Activated CD4-positive, alpha-beta memory T cell treated with anti-CD3 and anti-CD28 coated beads for 36 hours (primary cell): Measurements from ENCODE around the gene CMYA5. TPM values are rescaled to one million over a fixed set of nuclear protein-coding genes. Genes with fewer than 3 reads are reported as not detected.

Experiments used
- CTCF ChIA-PET: fragments of 350-600 bp; sonication (Branson Sonifier 250); formaldehyde crosslinking; loops from one replicate; lab custom pipeline; 2021; ENCODE audit warnings: antibody characterized with exemption, inconsistent platforms; lab: Charles Lee
- POLR2A ChIA-PET: fragments of 350-600 bp; sonication (Branson Sonifier 250); formaldehyde crosslinking; loops from one replicate; lab custom pipeline; 2021; ENCODE audit warnings: antibody characterized with exemption; lab: Charles Lee
- DNase-seq: peaks from one replicate; pipeline ENCODE4 v3.0.0-alpha.2; 2020
- H3K27ac Mint-ChIP-seq: one replicate; pipeline ENCODE4 v1.8.0; 2021; ENCODE audit warnings: mixed read lengths
- H3K27me3 Mint-ChIP-seq: one replicate; pipeline ENCODE4 v1.8.0; 2021; ENCODE audit warnings: mixed read lengths
- H3K36me3 Mint-ChIP-seq: one replicate; pipeline ENCODE4 v1.8.0; 2021; ENCODE audit warnings: mixed read lengths
- H3K4me1 Mint-ChIP-seq: one replicate; pipeline ENCODE4 v1.8.0; 2021; ENCODE audit warnings: low read depth, mixed read lengths
- H3K4me3 Mint-ChIP-seq: one replicate; pipeline ENCODE4 v1.8.0; 2021; ENCODE audit warnings: mild to moderate bottlenecking, mixed read lengths
- H3K9me3 Mint-ChIP-seq: one replicate; pipeline ENCODE4 v1.8.0; 2021; ENCODE audit warnings: mixed read lengths
- intact Hi-C: fragments of 100-400 bp; cut with micrococcal nuclease; formaldehyde crosslinking; loops from one replicate; pipeline ENCODE4 v1.15.1; 2023
- total RNA-seq, 2 experiments: library from RNA; stranded (reverse); gene quantifications; one replicate each; pipeline ENCODE4 v1.2.3, GENCODE V29; 2021

CMYA5 gene
- total RNA-seq, 2 experiments from 2014 or later: 0.15 to 0.26 TPM

GRCh38 chr5:79731775-79732174, 42.1 kb downstream of the CMYA5 start:
- Mint-ChIP-seq H3K27ac (no peak overlapping the region), H3K9me3 (no peaks in the 10 kb centered on the region), H3K27me3 (peaks cover 63% of the 10 kb centered on the region), H3K36me3 (no peaks in the 10 kb centered on the region), H3K4me3 (no peak overlapping the region), H3K4me1 (peaks cover 45% of the 10 kb centered on the region)
- ChIA-PET CTCF (no interaction called here), POLR2A (no interaction called here)
- intact Hi-C loops: no loop called here
- no peak for DNase-seq

DNA sequence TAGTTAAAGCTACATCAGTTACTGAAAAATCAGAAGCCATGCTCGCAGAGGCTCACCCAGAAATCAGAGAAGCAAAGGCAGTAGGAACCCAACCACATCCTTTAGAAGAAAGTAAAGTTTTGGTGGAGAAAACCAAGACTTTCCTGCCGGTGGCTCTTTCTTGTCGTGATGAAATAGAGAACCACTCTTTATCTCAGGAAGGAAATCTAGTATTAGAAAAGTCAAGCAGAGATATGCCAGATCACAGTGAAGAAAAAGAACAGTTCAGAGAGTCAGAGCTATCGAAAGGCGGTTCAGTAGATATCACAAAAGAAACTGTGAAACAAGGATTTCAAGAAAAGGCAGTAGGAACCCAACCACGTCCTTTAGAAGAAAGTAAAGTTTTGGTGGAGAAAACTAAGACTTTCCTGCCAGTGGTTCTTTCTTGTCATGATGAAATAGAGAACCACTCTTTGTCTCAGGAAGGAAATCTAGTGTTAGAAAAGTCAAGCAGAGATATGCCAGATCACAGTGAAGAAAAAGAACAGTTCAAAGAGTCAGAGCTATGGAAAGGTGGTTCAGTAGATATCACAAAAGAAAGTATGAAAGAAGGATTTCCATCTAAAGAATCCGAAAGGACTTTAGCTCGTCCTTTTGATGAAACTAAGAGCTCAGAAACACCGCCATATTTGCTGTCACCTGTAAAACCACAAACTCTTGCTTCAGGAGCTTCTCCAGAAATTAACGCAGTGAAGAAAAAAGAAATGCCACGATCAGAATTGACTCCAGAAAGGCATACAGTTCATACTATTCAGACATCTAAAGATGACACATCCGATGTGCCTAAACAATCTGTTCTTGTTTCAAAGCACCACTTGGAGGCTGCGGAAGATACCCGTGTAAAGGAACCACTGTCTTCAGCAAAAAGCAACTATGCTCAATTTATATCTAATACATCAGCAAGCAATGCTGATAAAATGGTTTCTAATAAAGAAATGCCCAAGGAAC, 47.2 kb downstream of the CMYA5 start:
- H3K4me1 Mint-ChIP-seq: peaks cover 55% of the 10 kb centered on the region
- ChIA-PET CTCF (interaction anchor here (0.5 to 1.2 kb wide), 2 partner anchors 176 to 1887 kb away, joined by 3 read pairs; no protein-coding TSS in a partner anchor), POLR2A (interaction anchor here (0.7 kb wide), 1 partner anchor 75 kb away, joined by 3 read pairs; no protein-coding TSS in a partner anchor)
- H3K4me3 Mint-ChIP-seq: peak overlapping the region; percentile 57
- peak overlapping the region; percentile 62 for H3K27ac Mint-ChIP-seq
- intact Hi-C loops: loop anchor here (1.0 to 2.0 kb wide), 4 partner anchors 108 to 389 kb away; no protein-coding TSS in a partner anchor
- H3K36me3 Mint-ChIP-seq: no peaks in the 10 kb centered on the region
- peaks cover 34% of the 10 kb centered on the region for H3K27me3 Mint-ChIP-seq
- peak; percentile 21 for DNase-seq
- H3K9me3 Mint-ChIP-seq: no peaks in the 10 kb centered on the region

GRCh38 chr5:79738349-79738748, 48.7 kb downstream of the CMYA5 start:
- Mint-ChIP-seq H3K9me3 (no peaks in the 10 kb centered on the region), H3K4me1 (peaks cover 41% of the 10 kb centered on the region), H3K36me3 (no peaks in the 10 kb centered on the region), H3K27ac (no peak overlapping the region), H3K27me3 (peaks cover 26% of the 10 kb centered on the region), H3K4me3 (no peak overlapping the region)
- ChIA-PET CTCF (no interaction called here), POLR2A (no interaction called here)
- intact Hi-C loops: no loop called here
- DNase-seq: no peak

DNA sequence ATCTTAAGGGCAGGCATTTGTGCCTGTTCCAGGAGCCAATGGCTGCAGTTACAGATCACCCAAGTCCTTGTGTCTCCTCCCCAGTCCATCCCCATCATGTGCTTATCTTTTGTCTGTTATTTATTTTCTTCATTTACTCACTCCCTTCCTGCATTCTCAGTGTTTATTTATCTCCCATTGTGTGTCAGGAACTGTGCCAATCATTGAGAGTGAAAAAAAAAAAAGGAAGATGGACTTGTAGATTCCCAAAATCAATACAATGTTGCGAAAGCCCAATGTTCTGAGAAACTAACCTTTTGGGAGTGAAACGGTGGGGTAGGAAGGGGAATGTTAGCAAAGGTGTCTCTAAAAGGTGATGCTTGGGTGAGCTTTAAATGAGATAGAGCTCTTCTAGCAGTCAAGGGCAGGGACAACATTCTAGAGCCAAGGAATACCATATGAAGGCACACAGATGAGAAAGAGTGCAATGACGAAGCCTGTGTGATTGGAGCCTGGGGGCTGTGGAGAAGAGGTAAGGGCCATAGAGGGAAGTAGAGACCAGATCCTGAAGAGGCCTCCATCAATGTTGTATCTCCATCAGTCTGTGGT, 53.0 kb downstream of the CMYA5 start:
- Mint-ChIP-seq H3K27ac (no peak overlapping the region), H3K4me1 (peaks cover 13% of the 10 kb centered on the region), H3K36me3 (no peaks in the 10 kb centered on the region), H3K9me3 (no peaks in the 10 kb centered on the region), H3K4me3 (no peak overlapping the region), H3K27me3 (peaks cover 12% of the 10 kb centered on the region)
- no peak for DNase-seq
- POLR2A ChIA-PET: no interaction called here
- CTCF ChIA-PET: no interaction called here
- intact Hi-C loops: no loop called here

DNA sequence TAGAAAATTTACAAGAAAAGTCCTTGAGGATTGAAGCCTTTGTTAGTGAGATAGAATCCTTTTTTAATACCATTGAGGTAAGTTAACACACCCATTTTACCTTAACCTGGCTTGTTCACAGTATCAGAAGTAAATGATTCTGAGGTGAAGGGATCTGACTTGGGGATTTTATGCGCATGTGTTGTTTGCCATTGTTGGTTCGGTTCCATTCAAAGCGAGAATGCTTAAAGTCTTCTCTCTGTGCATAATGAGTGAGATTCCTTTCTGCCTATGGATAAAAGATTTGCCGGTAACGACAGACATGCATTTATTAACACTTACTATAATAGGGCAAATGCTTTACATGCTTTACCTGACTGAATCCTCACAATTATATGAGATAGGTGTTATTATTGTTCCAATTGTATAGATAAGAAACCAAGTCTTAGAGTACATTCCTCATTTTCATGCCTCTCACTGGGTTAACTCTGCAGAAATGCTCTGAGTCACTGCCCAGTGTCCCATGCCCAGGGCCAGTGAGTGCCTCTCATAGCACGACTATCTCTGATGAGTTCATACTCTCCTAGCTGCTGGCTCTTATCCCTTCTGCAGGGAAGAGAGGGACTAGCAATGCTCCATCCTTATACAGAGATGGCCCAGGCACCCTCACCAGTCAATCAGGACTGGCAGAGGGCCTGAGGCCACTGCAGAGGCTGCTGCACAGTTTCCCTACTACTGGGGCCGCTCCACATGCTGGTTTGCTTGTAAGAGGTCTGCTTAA, 54.4 kb downstream of the CMYA5 start:
- CTCF ChIA-PET: no interaction called here
- H3K27me3 Mint-ChIP-seq: peaks cover 3% of the 10 kb centered on the region
- no peak for DNase-seq
- no peak overlapping the region for H3K4me3 Mint-ChIP-seq
- POLR2A ChIA-PET: no interaction called here
- intact Hi-C loops: no loop called here
- no peaks in the 10 kb centered on the region for H3K4me1 Mint-ChIP-seq
- no peaks in the 10 kb centered on the region for H3K9me3 Mint-ChIP-seq
- H3K36me3 Mint-ChIP-seq: no peaks in the 10 kb centered on the region
- no peak overlapping the region for H3K27ac Mint-ChIP-seq

DNA sequence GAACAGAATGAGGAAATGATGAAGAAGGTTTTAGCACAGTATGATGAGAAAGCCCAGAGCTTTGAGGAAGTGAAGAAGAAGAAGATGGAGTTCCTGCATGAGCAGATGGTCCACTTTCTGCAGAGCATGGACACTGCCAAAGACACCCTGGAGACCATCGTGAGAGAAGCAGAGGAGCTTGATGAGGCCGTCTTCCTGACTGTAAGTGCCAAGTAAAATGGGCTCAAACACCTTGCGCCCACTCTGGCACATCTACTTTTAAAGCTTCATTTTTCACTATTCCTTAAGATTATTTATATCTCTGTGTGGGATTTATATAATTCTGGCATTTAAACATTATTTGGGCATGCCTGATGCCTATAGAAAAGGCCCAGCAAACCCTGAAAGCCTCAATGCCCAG, 55.6 kb downstream of the CMYA5 start:
- Mint-ChIP-seq H3K4me3 (no peak overlapping the region), H3K36me3 (no peaks in the 10 kb centered on the region), H3K4me1 (no peaks in the 10 kb centered on the region), H3K9me3 (no peaks in the 10 kb centered on the region), H3K27me3 (peaks cover 5% of the 10 kb centered on the region), H3K27ac (no peak overlapping the region)
- POLR2A ChIA-PET: no interaction called here
- no peak for DNase-seq
- CTCF ChIA-PET: interaction anchor here (0.9 kb wide), 1 partner anchor 112 kb away, joined by 3 read pairs; no protein-coding TSS in a partner anchor
- intact Hi-C loops: no loop called here

GRCh38 chr5:79746642-79747569, 57.3 kb downstream of the CMYA5 start:
- Mint-ChIP-seq H3K9me3 (no peaks in the 10 kb centered on the region), H3K27me3 (peaks cover 13% of the 10 kb centered on the region), H3K36me3 (no peaks in the 10 kb centered on the region), H3K4me1 (no peaks in the 10 kb centered on the region), H3K27ac (no peak overlapping the region), H3K4me3 (no peak overlapping the region)
- DNase-seq: no peak
- POLR2A ChIA-PET: no interaction called here
- intact Hi-C loops: no loop called here
- CTCF ChIA-PET: no interaction called here

- Mint-ChIP-seq H3K4me3 (no peak overlapping the region), H3K9me3 (no peaks in the 10 kb centered on the region), H3K27ac (no peak overlapping the region), H3K36me3 (no peaks in the 10 kb centered on the region), H3K4me1 (no peaks in the 10 kb centered on the region), H3K27me3 (peaks cover 9% of the 10 kb centered on the region)
- intact Hi-C loops: no loop called here
- CTCF ChIA-PET: no interaction called here
- POLR2A ChIA-PET: no interaction called here
- no peak for DNase-seq
Measured at GRCh38 chr5:79750611-79751510, 61.2 kb downstream of the CMYA5 start.

- Mint-ChIP-seq H3K4me3 (no peak overlapping the region), H3K9me3 (no peaks in the 10 kb centered on the region), H3K36me3 (no peaks in the 10 kb centered on the region), H3K4me1 (no peaks in the 10 kb centered on the region), H3K27me3 (peaks cover 9% of the 10 kb centered on the region), H3K27ac (no peak overlapping the region)
- ChIA-PET POLR2A (no interaction called here), CTCF (interaction anchor here (0.6 kb wide), 1 partner anchor 177 kb away, joined by 3 read pairs; no protein-coding TSS in a partner anchor)
- intact Hi-C loops: no loop called here
- DNase-seq: no peak
Measured at GRCh38 chr5:79753092-79753491, 63.5 kb downstream of the CMYA5 start.

DNA sequence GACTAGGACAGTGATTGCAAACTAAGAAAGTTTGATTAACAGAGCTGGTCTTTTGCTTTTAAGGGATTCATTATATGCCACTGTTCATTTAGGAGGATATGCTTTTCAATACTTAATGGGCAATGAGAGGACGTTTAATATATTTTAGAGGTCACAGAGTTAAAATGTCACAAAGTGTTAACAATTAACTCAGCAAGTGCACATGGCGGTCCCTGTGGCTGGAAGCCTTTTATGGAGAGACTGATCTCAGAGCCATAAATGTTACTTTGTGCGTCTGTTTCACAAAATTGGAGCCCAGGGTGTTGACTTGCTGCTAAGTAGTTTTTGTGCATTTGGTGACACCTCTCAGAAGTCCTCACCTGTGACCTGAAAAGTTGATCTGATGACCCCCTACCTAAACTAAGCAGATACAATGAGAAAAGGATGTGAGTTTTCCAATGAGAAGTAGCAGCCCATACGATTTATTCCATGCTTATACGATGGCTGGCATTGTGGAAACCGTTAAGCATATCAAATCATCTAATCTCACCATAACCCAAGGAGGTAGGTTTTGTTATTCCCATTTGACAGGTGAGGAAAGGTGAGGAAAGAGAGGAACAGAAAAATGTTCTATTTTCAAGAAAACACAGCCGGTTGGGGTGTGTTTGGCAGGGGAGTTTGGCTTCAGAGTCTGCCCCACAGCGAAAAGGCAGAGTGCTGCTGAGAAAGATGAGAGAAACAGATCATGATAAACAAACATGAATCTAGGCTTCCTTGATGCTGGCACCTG, 64.4 kb downstream of the CMYA5 start:
- Mint-ChIP-seq H3K4me1 (no peaks in the 10 kb centered on the region), H3K27ac (no peak overlapping the region), H3K4me3 (no peak overlapping the region), H3K27me3 (peaks cover 9% of the 10 kb centered on the region), H3K36me3 (no peaks in the 10 kb centered on the region), H3K9me3 (no peaks in the 10 kb centered on the region)
- ChIA-PET POLR2A (no interaction called here), CTCF (no interaction called here)
- DNase-seq: no peak
- intact Hi-C loops: no loop called here
